Thymus (tissue), 11 donors: ENCODE data around the gene ZNF750. TPM values are rescaled to one million over a fixed set of nuclear protein-coding genes. Genes with fewer than 3 reads are reported as not detected.

Experiments used
- DNase-seq, 9 donors: peaks; one replicate each; pipeline ENCODE4 v3.0.0-alpha.2; 2013; ENCODE audit warnings: low spot score in 9 of 9, low read depth in 6 of 9, missing footprints in 1 of 9
- H3K27ac ChIP-seq, 2 donors: one replicate each; pipeline ENCODE4 v1.5.1; 2013; ENCODE audit warnings: control low read depth in 1 of 2, low read depth in 1 of 2, low read length in 1 of 2, mild to moderate bottlenecking in 1 of 2, moderate library complexity in 1 of 2
- H3K27me3 ChIP-seq, 2 donors: one replicate each; pipeline ENCODE4 v1.5.1; 2013; ENCODE audit warnings: low read length in 1 of 2; ENCODE audit not compliant: control insufficient read depth in 2 of 2, insufficient read depth in 1 of 2
- H3K36me3 ChIP-seq, 2 donors: one replicate each; pipeline ENCODE4 v1.5.1; 2013; ENCODE audit warnings: low read length in 1 of 2, mild to moderate bottlenecking in 1 of 2, moderate library complexity in 1 of 2; ENCODE audit not compliant: control insufficient read depth in 2 of 2, insufficient read depth in 2 of 2
- H3K4me1 ChIP-seq, 2 donors: one replicate each; pipeline ENCODE4 v1.5.1; 2013; ENCODE audit warnings: low read length in 2 of 2; ENCODE audit not compliant: control insufficient read depth in 2 of 2, insufficient read depth in 2 of 2
- H3K4me3 ChIP-seq, 2 donors: one replicate each; pipeline ENCODE4 v1.5.1; 2013; ENCODE audit warnings: low read length in 2 of 2, control low read depth in 1 of 2, mild to moderate bottlenecking in 1 of 2
- H3K9me3 ChIP-seq, 2 donors: one replicate each; pipeline ENCODE4 v1.5.1; 2013; ENCODE audit warnings: low read length in 1 of 2, mild to moderate bottlenecking in 1 of 2; ENCODE audit not compliant: control insufficient read depth in 2 of 2, insufficient read depth in 1 of 2
- WGBS: extraction: QIAGEN DNeasy Blood & Tissue Kit; methylation state at CpG from one replicate; pipeline ENCODE4 v1.1.7; 2013; 5-methylcytosine and 5-hydroxymethylcytosine counted together
- polyA plus RNA-seq: library from polyadenylated mRNA; stranded (reverse); fragments of 200-250 nt; gene quantifications from one replicate; pipeline ENCODE4 v1.2.3, GENCODE V29; 2013
- total RNA-seq: library from RNA; stranded (reverse); fragments of 120-200 nt; gene quantifications from one replicate; pipeline ENCODE4 v1.2.4, GENCODE V29; 2013
- donor health status: healthy.

The ZNF750 gene
- total and polyA plus RNA-seq, 2 donors: 3.9 to 4.1 TPM

DNA sequence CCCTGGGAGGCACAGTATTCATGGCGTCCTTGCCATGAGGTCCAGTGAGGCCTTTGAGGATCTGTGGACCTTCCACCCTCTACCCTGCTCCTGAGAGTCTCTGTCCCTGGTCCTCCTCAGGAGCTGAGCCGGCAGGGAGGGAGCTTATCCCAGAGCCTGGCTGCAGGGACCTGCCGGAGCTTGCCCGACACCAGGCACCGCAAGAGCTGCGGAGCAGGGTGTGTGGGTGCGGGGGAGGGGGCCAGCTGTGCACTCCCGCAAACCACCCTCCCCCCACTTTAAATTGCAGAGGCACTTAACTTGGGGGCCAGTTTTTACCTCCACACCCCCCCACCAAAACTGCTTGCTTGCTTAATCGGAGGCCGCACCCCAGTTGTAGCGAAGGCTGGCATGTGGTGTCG is 609 bp upstream of the ZNF750 start:
- Histone ChIP-seq H3K27ac (peak overlapping the region; percentile 39 to 61), H3K4me3 (no peak overlapping the region), H3K9me3 (peaks cover 0 to under 1% of the 10 kb centered on the region in 2 donors), H3K4me1 (peaks cover 0 to 8% of the 10 kb centered on the region in 2 donors), H3K36me3 (no peaks in the 10 kb centered on the region), H3K27me3 (no peaks in the 10 kb centered on the region)
- DNase-seq: no peak
- WGBS: 91% methylated on average over 12 of the region's 12 CpGs

DNA sequence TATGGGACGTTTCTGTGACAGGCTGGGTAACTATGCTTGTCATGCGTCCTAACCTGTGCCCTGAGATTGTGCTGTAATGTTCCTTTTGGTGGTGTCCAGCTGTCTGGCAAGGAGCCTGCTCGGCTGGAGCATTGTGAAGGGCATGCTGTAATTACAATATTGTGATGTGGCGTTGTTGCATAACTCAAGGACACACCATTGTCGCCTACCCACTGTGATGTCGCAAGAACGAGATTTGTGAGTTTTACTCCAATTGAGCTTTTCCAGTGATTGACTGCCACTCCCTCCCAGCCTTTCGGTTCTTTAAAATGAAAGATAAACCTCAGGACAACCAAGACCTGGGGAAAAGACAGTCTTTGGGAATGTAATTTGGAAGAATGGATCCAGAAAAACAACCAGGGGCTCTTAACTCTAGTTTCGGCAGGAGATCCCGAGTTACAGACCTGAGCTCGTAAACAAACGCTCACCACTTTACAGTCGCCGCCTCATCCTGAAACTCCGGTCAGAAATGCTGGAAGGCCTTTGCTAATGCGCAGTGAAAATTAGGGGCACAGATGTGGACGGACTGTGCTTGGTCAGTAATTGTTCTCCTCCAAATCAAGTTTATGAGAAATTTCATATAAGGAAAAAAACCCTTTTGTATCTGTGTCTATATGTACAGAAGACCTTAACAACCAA is 1.3 kb downstream of the ZNF750 start:
- Histone ChIP-seq H3K4me3 (peak overlapping the region in 1 of 2 donors; percentile 5), H3K9me3 (no peaks in the 10 kb centered on the region), H3K36me3 (no peaks in the 10 kb centered on the region), H3K27ac (peak overlapping the region in 1 of 2 donors; percentile 28), H3K4me1 (peaks cover 0 to 10% of the 10 kb centered on the region in 2 donors), H3K27me3 (no peaks in the 10 kb centered on the region)
- DNase-seq: no peak
- 95% methylated on average over 17 of the region's 17 CpGs for WGBS

DNA sequence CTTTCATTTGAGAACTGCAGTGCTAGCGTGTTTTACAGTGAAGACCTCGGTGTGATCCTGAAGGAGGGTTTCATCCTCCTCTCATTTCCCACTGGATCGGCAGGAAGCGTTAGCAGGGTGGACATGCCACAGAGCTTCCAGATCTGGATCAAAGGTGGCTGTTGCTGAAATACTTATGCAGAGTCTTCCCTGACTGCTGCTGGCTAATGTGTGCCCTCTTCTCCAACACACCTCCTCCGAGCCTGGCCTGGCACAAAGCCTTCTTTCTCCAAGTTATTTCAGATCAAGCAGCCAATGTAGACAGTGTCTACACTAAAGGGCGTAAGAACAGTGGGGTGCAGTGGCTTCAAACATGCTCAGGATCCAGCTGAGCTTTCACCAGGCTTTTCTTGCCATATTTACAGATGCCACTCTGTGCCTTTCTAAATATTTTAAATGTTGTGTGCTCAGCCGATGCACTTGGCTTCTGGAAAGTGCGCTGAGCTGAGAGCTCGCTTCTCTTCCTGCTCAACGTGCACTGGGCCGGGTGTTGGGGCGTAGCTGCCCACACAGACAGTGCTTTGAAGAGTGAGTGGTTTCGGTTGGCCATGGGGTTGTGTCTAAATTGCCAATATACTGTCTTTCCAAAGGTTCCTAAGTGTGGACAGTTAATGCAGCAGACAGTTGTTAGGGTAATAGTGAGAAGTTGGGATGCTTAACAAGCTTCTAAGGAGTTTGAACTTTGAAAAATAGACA is 2.1 kb downstream of the ZNF750 start:
- WGBS: 89% methylated on average over 13 of the region's 13 CpGs
- no peak for DNase-seq

DNA sequence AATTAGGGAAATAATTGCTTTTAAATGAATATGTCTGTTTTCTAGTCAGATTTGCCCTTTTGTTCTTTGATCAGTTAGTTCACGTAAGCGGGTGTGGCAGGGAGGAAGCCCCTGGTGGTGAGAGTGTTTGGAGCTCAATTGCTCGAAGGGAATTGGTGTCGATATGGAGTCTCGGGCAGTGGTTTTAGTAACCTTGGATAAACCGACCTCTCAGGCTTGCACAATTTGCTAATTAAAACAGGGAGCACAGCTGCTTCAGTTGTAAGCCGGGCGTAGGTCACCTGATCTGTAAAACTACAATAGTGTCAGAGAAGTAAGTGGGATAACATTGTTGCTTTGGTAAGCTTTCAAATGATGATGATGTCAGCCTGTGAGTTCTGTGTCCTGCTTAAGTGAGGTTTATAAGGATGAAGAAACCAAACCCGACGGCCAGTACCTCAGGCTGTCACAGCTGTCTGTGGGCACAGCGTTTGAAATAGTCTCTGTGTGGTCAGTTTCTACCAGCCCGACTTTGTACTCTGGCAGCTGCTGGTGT is 2.9 kb downstream of the ZNF750 start:
- WGBS: 96% methylated on average over 12 of the region's 12 CpGs
- DNase-seq: no peak
- H3K4me1 ChIP-seq: peaks cover 0 to 20% of the 10 kb centered on the region in 2 donors

More for the DNA sequence above, 2.1 kb downstream of the ZNF750 start:
- H3K4me1 ChIP-seq: peaks cover 0 to 12% of the 10 kb centered on the region in 2 donors
- H3K27ac ChIP-seq: peak overlapping the region in 1 of 2 donors; percentile 56
- no peaks in the 10 kb centered on the region for H3K27me3 ChIP-seq
- no peaks in the 10 kb centered on the region for H3K9me3 ChIP-seq
- no peak overlapping the region for H3K4me3 ChIP-seq
- no peaks in the 10 kb centered on the region for H3K36me3 ChIP-seq

DNA sequence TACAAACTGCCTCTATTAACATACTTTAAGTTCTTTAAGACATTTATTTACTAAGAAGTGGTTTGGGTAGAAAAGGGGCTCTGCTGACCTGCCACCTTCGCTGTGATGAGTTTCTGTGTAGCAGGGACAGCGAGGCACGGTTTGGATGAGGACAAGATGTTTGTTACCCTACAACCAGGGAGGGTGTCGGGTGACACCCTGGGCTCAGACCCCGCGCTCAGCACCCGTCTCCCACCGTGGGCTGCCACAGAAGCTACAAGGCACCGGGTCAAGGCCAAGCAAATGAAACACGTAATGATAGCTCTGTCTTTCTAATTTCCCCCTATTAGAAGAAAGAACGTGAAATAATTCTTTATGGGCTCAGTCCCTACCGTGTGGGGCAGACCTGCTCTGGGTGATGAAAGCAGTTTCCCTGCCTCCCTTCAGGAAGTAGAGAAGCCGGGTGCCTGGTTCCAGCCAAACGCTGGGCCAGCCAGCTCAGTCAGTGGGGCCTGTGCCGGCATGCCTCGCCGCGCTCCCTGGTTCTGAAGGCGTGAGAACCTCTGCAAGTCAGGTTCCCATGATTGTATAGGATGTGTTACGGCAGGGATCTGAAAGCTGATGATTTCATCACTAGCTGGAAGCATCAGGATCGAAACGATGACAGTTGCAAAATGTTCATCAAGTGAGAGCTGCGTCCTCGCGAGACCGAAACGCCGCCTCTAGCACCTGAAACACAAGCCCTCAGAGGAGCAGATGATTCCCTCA is 3.9 kb downstream of the ZNF750 start:
- WGBS: 96% methylated on average over 28 of the region's 28 CpGs
- no peaks in the 10 kb centered on the region for H3K9me3 ChIP-seq
- peak overlapping the region; percentile 35 to 74 for H3K27ac ChIP-seq
- DNase-seq: no peak
- no peak overlapping the region for H3K4me3 ChIP-seq
- no peaks in the 10 kb centered on the region for H3K27me3 ChIP-seq
- peaks cover 3 to 5% of the 10 kb centered on the region in 2 donors for H3K36me3 ChIP-seq
- H3K4me1 ChIP-seq: peaks cover 0 to 25% of the 10 kb centered on the region in 2 donors

More for the DNA sequence above, 2.9 kb downstream of the ZNF750 start:
- peaks cover 0 to under 1% of the 10 kb centered on the region in 2 donors for H3K36me3 ChIP-seq
- H3K9me3 ChIP-seq: no peaks in the 10 kb centered on the region
- no peak overlapping the region for H3K4me3 ChIP-seq
- no peaks in the 10 kb centered on the region for H3K27me3 ChIP-seq
- H3K27ac ChIP-seq: peak overlapping the region; percentile 20 to 35

DNA sequence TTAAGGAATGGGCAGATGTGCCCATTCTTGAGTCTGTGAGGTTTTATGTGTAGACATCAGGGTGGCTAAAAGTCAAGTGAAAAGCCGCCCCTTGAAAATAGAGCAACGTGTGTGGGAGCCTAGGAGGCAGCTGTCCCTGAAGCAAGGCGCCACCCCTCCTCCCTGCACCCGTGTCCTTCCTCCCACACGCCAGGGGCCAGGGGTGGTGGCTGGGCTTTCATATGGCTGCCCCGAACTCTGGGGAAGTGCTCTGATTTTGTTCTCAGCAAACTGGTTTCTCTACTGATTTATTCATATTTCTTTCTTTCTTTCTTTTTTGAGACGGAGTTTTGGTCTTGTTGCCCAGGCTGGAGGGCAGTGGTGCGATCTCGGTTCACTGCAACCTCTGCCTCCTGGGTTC is 4.7 kb downstream of the ZNF750 start:
- H3K9me3 ChIP-seq: no peaks in the 10 kb centered on the region
- no peak overlapping the region for H3K4me3 ChIP-seq
- DNase-seq: no peak
- H3K27me3 ChIP-seq: no peaks in the 10 kb centered on the region
- peaks cover 0 to 22% of the 10 kb centered on the region in 2 donors for H3K4me1 ChIP-seq
- 79% methylated on average over 9 of the region's 9 CpGs for WGBS
- peaks cover 3 to 7% of the 10 kb centered on the region in 2 donors for H3K36me3 ChIP-seq
- H3K27ac ChIP-seq: no peak overlapping the region

DNA sequence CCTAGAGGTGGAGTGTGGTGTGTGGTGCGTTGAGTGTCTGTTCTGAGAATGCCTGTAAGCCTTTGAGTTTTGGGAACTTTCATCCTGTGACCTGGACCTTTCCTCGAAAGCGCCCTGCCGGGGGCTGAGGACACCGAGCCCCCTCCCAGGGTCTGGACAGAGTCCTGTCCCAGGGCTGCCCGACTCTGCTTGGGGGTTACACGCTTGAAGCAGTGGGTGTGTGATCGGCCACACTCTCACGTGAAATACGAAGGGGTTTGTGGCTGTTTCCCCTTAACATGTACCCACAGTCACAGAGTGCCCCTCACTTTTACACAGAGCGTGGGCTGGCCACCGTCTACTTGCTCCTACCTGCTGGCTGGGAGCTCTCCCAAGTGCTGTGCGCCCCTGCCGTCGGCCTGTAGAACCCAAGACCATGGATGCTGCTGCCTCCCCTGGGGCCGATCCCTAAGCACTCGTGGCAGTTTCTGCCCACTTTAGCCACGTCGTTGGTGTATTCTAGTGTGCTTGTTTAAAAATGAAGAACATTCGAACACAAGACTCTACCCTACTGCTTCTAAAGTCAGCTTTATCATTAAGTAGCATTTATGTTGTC is 6.8 kb downstream of the ZNF750 start:
- no peak overlapping the region for H3K27ac ChIP-seq
- peaks cover 5 to 12% of the 10 kb centered on the region in 2 donors for H3K36me3 ChIP-seq
- H3K4me3 ChIP-seq: no peak overlapping the region
- no peaks in the 10 kb centered on the region for H3K27me3 ChIP-seq
- H3K9me3 ChIP-seq: peaks cover 0 to 9% of the 10 kb centered on the region in 2 donors
- peaks cover 0 to 22% of the 10 kb centered on the region in 2 donors for H3K4me1 ChIP-seq
- WGBS: 95% methylated on average over 20 of the region's 20 CpGs
- DNase-seq: no peak

DNA sequence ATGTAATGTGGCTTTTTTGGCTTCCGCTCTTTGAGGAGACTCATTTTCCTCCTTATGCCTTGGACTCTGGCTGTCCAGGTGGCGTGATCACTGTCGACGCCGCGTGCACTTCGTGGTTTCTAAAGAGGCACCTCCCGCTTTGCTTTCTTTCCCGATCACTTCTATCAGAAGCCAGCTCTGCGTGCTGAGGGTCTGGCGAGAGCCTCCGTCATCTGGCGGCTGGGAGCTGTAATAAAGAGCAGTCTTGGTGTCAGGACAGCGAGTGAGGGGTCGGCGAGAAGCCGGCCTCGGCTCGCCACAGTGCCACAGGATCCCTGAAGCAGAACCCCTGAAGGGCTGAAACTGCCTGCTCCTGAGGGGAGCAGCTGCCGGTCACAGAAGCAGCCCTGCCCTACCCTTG is 7.4 kb downstream of the ZNF750 start:
- H3K27me3 ChIP-seq: no peaks in the 10 kb centered on the region
- H3K36me3 ChIP-seq: peaks cover 10 to 17% of the 10 kb centered on the region in 2 donors
- no peak overlapping the region for H3K4me3 ChIP-seq
- H3K9me3 ChIP-seq: peaks cover 0 to 9% of the 10 kb centered on the region in 2 donors
- 39% methylated on average over 20 of the region's 20 CpGs for WGBS
- DNase-seq: peak in 1 of 9 donors; percentile 34
- peaks cover 0 to 22% of the 10 kb centered on the region in 2 donors for H3K4me1 ChIP-seq
- no peak overlapping the region for H3K27ac ChIP-seq
